H1 (cell line): ENCODE data around the gene GPC6. TPM values are rescaled to one million over a fixed set of nuclear protein-coding genes. Genes with fewer than 3 reads are reported as not detected.

ENCODE experiments used
- CTCF ChIA-PET: fragments of 300-600 bp; sonication (Branson Sonifier 250); formaldehyde crosslinking; loops from one replicate; lab custom pipeline; 2021; ENCODE audit not compliant: partially characterized antibody; lab: Charles Lee
- POLR2A ChIA-PET: fragments of 300-600 bp; sonication (Branson Sonifier 250); formaldehyde crosslinking; loops from one replicate; lab custom pipeline; 2021; ENCODE audit warnings: inconsistent platforms; ENCODE audit not compliant: partially characterized antibody; lab: Charles Lee
- DNase-seq, 2 experiments: peaks; one replicate each; pipeline versions ENCODE4 v3.0.0 to v3.0.0-alpha.2; 2010 to 2022; ENCODE audit warnings: low spot score in 2 of 2, low read depth in 1 of 2, mixed read lengths in 1 of 2
- FAIRE-seq: peaks from 2 replicates; lab custom pipeline; 2011; peaks lifted over from hg19 to GRCh38; lab: Jason Lieb, UNC
- H2AFZ ChIP-seq: 2 replicates; pipeline ENCODE4 v1.8.1; 2012; ENCODE audit warnings: low read length, inconsistent platforms
- H2AK5ac ChIP-seq: 2 replicates; pipeline ENCODE4 v1.6.1; 2013; ENCODE audit warnings: low read depth, low read length
- H2BK120ac ChIP-seq: replicated peaks from 2 replicates; pipeline ENCODE3; 2013; ENCODE audit warnings: low read depth, low read length, inconsistent platforms
- H2BK12ac ChIP-seq: 2 replicates; pipeline ENCODE4 v1.6.1; 2013; ENCODE audit warnings: low read depth, low read length
- H2BK15ac ChIP-seq: 2 replicates; pipeline ENCODE4 v1.6.1; 2013; ENCODE audit warnings: low read length
- H2BK20ac ChIP-seq: 2 replicates; pipeline ENCODE4 v1.6.1; 2013; ENCODE audit warnings: low read length
- H2BK5ac ChIP-seq: 2 replicates; pipeline ENCODE4 v1.6.1; 2013; ENCODE audit warnings: low read depth, low read length
- H3K14ac ChIP-seq: 2 replicates; pipeline ENCODE4 v1.6.1; 2013; ENCODE audit warnings: inconsistent platforms; ENCODE audit not compliant: insufficient read length
- H3K18ac ChIP-seq: 2 replicates; pipeline ENCODE4 v1.6.1; 2013; ENCODE audit warnings: low read length; ENCODE audit errors: extremely low read depth
- H3K23ac ChIP-seq: 2 replicates; pipeline ENCODE4 v1.6.1; 2013; ENCODE audit warnings: inconsistent platforms; ENCODE audit not compliant: insufficient read length
- H3K23me2 ChIP-seq: 2 replicates; pipeline ENCODE4 v1.6.1; 2013; ENCODE audit warnings: low read depth, low read length
- H3K27ac ChIP-seq: 2 replicates; pipeline ENCODE4 v1.6.1; 2011; ENCODE audit warnings: low read depth, low read length, inconsistent platforms
- H3K27me3 ChIP-seq, 4 experiments: replicated peaks in 1 of 4; 1 replicate in 1 of 4; 2 replicates in 3 of 4; pipeline versions ENCODE4 v1.6.1 to v1.8.1; 2011 to 2013; ENCODE audit warnings: low read length in 3 of 4, mild to moderate bottlenecking in 3 of 4, inconsistent platforms in 2 of 4, mixed read lengths in 2 of 4, moderate library complexity in 1 of 4; ENCODE audit not compliant: control insufficient read depth in 3 of 4, insufficient read depth in 3 of 4; ENCODE audit errors: extremely low read depth in 1 of 4
- H3K36me3 ChIP-seq, 4 experiments: 2 replicates each; pipeline versions ENCODE4 v1.6.1 to v1.8.1; 2011 to 2013; ENCODE audit warnings: mild to moderate bottlenecking in 4 of 4, low read length in 3 of 4, moderate library complexity in 2 of 4, control low read depth in 1 of 4, inconsistent platforms in 1 of 4; ENCODE audit not compliant: insufficient read depth in 4 of 4, control insufficient read depth in 2 of 4
- H3K4ac ChIP-seq: replicated peaks from 2 replicates; pipeline ENCODE3; 2013; ENCODE audit warnings: low read length, low read depth, mixed read lengths, inconsistent platforms; ENCODE audit not compliant: insufficient read length
- H3K4me1 ChIP-seq, 4 experiments: replicated peaks in 1 of 4; 1 replicate in 1 of 4; 2 replicates in 3 of 4; pipeline versions ENCODE4 v1.6.1 to v1.8.1; 2011 to 2013; ENCODE audit warnings: low read length in 3 of 4, inconsistent platforms in 2 of 4, mixed read lengths in 1 of 4; ENCODE audit not compliant: insufficient read depth in 4 of 4, control insufficient read depth in 3 of 4
- H3K4me2 ChIP-seq, 2 experiments: 2 replicates each; pipeline versions ENCODE4 v1.6.1 to v1.8.1; 2011 to 2013; ENCODE audit warnings: low read depth in 2 of 2, low read length in 2 of 2, control low read depth in 1 of 2, inconsistent platforms in 1 of 2, mild to moderate bottlenecking in 1 of 2; ENCODE audit not compliant: insufficient read depth in 1 of 2
- H3K4me3 ChIP-seq, 4 experiments: fragments of 200-600, 300-600 bp in 1 of 4; sonication (generic), shearing (Covaris generic), sonication (Bioruptor Twin) in 1 of 4; 2 replicates each; pipeline versions ENCODE4 v1.5.1 to v1.8.1; 2011 to 2016; ENCODE audit warnings: low read length in 4 of 4, low read depth in 3 of 4, control low read depth in 2 of 4, inconsistent platforms in 2 of 4, mild to moderate bottlenecking in 2 of 4, mixed read lengths in 1 of 4, moderate library complexity in 1 of 4; ENCODE audit not compliant: insufficient read depth in 2 of 4; ENCODE audit errors: extremely low read depth in 1 of 4
- H3K56ac ChIP-seq: replicated peaks from 2 replicates; pipeline ENCODE3; 2013; ENCODE audit warnings: low read depth, mild to moderate bottlenecking, mixed read lengths, low read length, inconsistent platforms; ENCODE audit not compliant: insufficient read length
- H3K79me1 ChIP-seq: 2 replicates; pipeline ENCODE4 v1.6.1; 2013; ENCODE audit warnings: low read depth, low read length, control low read depth
- H3K79me2 ChIP-seq, 2 experiments: 2 replicates each; pipeline versions ENCODE4 v1.6.1 to v1.8.1; 2012 to 2013; ENCODE audit warnings: low read length in 2 of 2, mild to moderate bottlenecking in 2 of 2, inconsistent platforms in 1 of 2; ENCODE audit not compliant: insufficient read depth in 2 of 2, control insufficient read depth in 1 of 2
- H3K9ac ChIP-seq, 4 experiments: replicated peaks in 1 of 4; 1 replicate in 1 of 4; 2 replicates in 3 of 4; pipeline versions ENCODE4 v1.6.1 to v1.8.1; 2011 to 2013; ENCODE audit warnings: low read depth in 3 of 4, low read length in 3 of 4, control low read depth in 2 of 4, mild to moderate bottlenecking in 2 of 4, moderate library complexity in 2 of 4, inconsistent platforms in 1 of 4; ENCODE audit errors: extremely low read depth in 1 of 4
- H3K9me3 ChIP-seq, 2 experiments: 2 replicates each; pipeline versions ENCODE4 v1.6.1 to v1.8.1; 2012 to 2013; ENCODE audit warnings: mild to moderate bottlenecking in 2 of 2, moderate library complexity in 2 of 2, control low read depth in 1 of 2, inconsistent platforms in 1 of 2, low read depth in 1 of 2, low read length in 1 of 2, mixed read lengths in 1 of 2; ENCODE audit not compliant: insufficient read depth in 2 of 2
- H4K20me1 ChIP-seq, 2 experiments: replicated peaks in 1 of 2; 2 replicates each; pipeline versions ENCODE3 to v1.8.1; 2011 to 2013; ENCODE audit warnings: inconsistent platforms in 2 of 2, low read length in 2 of 2, mild to moderate bottlenecking in 1 of 2; ENCODE audit not compliant: insufficient read depth in 2 of 2, control insufficient read depth in 1 of 2
- H4K5ac ChIP-seq: 2 replicates; pipeline ENCODE4 v1.6.1; 2013; ENCODE audit warnings: low read length, low read depth, mixed read lengths, inconsistent platforms; ENCODE audit not compliant: insufficient read length
- H4K8ac ChIP-seq: 2 replicates; pipeline ENCODE4 v1.8.0; 2013; ENCODE audit warnings: mild to moderate bottlenecking, moderate library complexity, low read length, inconsistent platforms; ENCODE audit not compliant: insufficient read depth; ENCODE audit errors: extremely low read depth
- H4K91ac ChIP-seq: replicated peaks from 2 replicates; pipeline ENCODE3; 2013; ENCODE audit warnings: low read length, mixed read lengths, inconsistent platforms; ENCODE audit not compliant: insufficient read length
- NRF1 ChIP-seq: IDR thresholded peaks from 2 replicates; pipeline ENCODE4 v1.6.1; 2011; ENCODE audit warnings: mild to moderate bottlenecking, low read depth, low read length, improper control_type of control experiment
- POLR2A ChIP-seq, 2 experiments: IDR thresholded peaks; 1 replicate in 1 of 2; 2 replicates in 1 of 2; pipeline ENCODE4 v1.6.1; 2011; ENCODE audit warnings: low read depth in 2 of 2, low read length in 2 of 2, mild to moderate bottlenecking in 2 of 2; ENCODE audit errors: control extremely low read depth in 1 of 2
- POU5F1 ChIP-seq: IDR thresholded peaks from 2 replicates; pipeline ENCODE4 v1.6.1; 2011; ENCODE audit warnings: low read depth, mild to moderate bottlenecking, low read length, moderate library complexity
- SAP30 ChIP-seq: fragments of 300-600 bp; sonication (generic); IDR thresholded peaks from 2 replicates; pipeline ENCODE4 v1.7.1; 2012; ENCODE audit warnings: low read length, moderate library complexity, mild to moderate bottlenecking, inconsistent platforms; ENCODE audit not compliant: insufficient read depth, insufficient replicate concordance
- ZNF274 ChIP-seq: IDR thresholded peaks from 2 replicates; pipeline ENCODE4 v1.7.0; 2012; ENCODE audit warnings: low read length, borderline replicate concordance; ENCODE audit errors: extremely low read depth
- WGBS, 2 experiments: shearing (Covaris generic) in 1 of 2; methylation state at CpG; one replicate each; pipeline versions ENCODE4 v1.1.6 to v1.1.7; 2013 to 2015; ENCODE audit warnings: low lambda C conversion rate in 2 of 2, mixed read lengths in 2 of 2, inconsistent platforms in 1 of 2, low coverage in 1 of 2, missing lambda C conversion rate in 1 of 2; ENCODE audit not compliant: insufficient replicate concordance in 2 of 2, insufficient coverage in 1 of 2, insufficient read length in 1 of 2; ENCODE audit errors: extremely low coverage in 1 of 2, missing lambda C conversion rate in 1 of 2; 5-methylcytosine and 5-hydroxymethylcytosine counted together
- polyA plus RNA-seq, 7 experiments: library from polyadenylated mRNA; depleted of rRNA in 3 of 7; stranded (reverse) in 5 of 7; unstranded in 2 of 7; fragments of >200 nt in 5 of 7; fragments of 200-250 nt in 2 of 7; gene quantifications; 1 replicate in 5 of 7; 2 replicates in 1 of 7; 4 replicates in 1 of 7; pipeline versions ENCODE4 v1.2.1 to v1.2.3, GENCODE V29; 2011 to 2013; ENCODE audit warnings: missing spikeins in 2 of 7, mixed read lengths in 2 of 7
- total RNA-seq: library from RNA; stranded (reverse); fragmentation: NEBNext Ultra II Directional; extraction: Animal tissue kit (Norgen Biotek cat#: 25700); gene quantifications from 2 replicates; pipeline ENCODE4 v1.2.1, GENCODE V29; 2021

GPC6 gene
- total and polyA plus RNA-seq, 2 of the 8 experiments (the other 6 are each of a cell fraction or from before 2014, with no cell fraction given) = 5.4 to 12.0 TPM

- Histone ChIP-seq H3K9ac (no peak overlapping the region), H2BK12ac (no peak overlapping the region), H4K8ac (no peak overlapping the region), H3K27me3 (no peaks in the 10 kb centered on the region), H3K23ac (no peak overlapping the region), H2BK5ac (no peak overlapping the region), H3K14ac (no peak overlapping the region), H4K20me1 (no peaks in the 10 kb centered on the region), H3K36me3 (no peaks in the 10 kb centered on the region), H3K4me3 (no peak overlapping the region), H3K56ac (no peak overlapping the region), H3K4me1 (no peaks in the 10 kb centered on the region), H3K4ac (no peak overlapping the region), H2BK20ac (no peak overlapping the region), H3K79me2 (no peaks in the 10 kb centered on the region), H2AK5ac (no peak overlapping the region), H2BK15ac (no peak overlapping the region), H3K18ac (no peak overlapping the region), H3K4me2 (no peak overlapping the region), H4K91ac (no peak overlapping the region), H3K79me1 (no peaks in the 10 kb centered on the region; the same call in 1 of the 2 replicates), H3K23me2 (no peaks in the 10 kb centered on the region), H2BK120ac (no peak overlapping the region), H2AFZ (no peak overlapping the region), H3K9me3 (no peaks in the 10 kb centered on the region), H3K27ac (no peak overlapping the region), H4K5ac (no peak overlapping the region)
- ChIA-PET CTCF (interaction anchor here (0.8 to 1.3 kb wide), 4 partner anchors 10 to 136 kb away, joined by 3 read pairs; no protein-coding TSS in a partner anchor), POLR2A (no interaction called here)
- WGBS, 2 experiments = 76% methylated on average over 3 of the region's 3 CpGs; no CpG with 5 or more reads in 1 of the 2 experiments
- no peak for TF ChIP-seq SAP30
- TF ChIP-seq ZNF274 = no peak
- TF ChIP-seq POLR2A (IDR thresholded peaks at IDR 0.05; ENCODE audit: control extremely low read depth in 1 of 2, low read depth in 2 of 2, low read length in 2 of 2) = no peak
- no peak for TF ChIP-seq POU5F1
- no peak for TF ChIP-seq NRF1
- DNase-seq (no peak), FAIRE-seq (no peak)
These were observed 1053.7 kb downstream of the GPC6 start for GRCh38 chr13:94280349-94280748.
